Kidney (tissue), 14 donors: ENCODE measurements around the gene IL1RAPL1. TPM values are rescaled to one million over a fixed set of nuclear protein-coding genes. Genes with fewer than 3 reads are reported as not detected.

Experiments used
- DNase-seq, 5 donors: peaks; one replicate each; pipeline ENCODE4 v3.0.0-alpha.2; 2013 to 2020
- FAIRE-seq: peaks from 2 replicates; lab custom pipeline; 2012; peaks lifted over from hg19 to GRCh38; lab: Jason Lieb, UNC
- H3K27ac ChIP-seq, 2 donors: one replicate each; pipeline ENCODE4 v1.7.0; 2013; ENCODE audit warnings: low read depth in 2 of 2, low read length in 2 of 2, inconsistent platforms in 1 of 2
- H3K27me3 ChIP-seq: one replicate; pipeline ENCODE4 v1.7.1; 2013; ENCODE audit warnings: low read length, inconsistent platforms; ENCODE audit not compliant: control insufficient read depth, insufficient read depth
- H3K36me3 ChIP-seq, 3 donors: one replicate each; pipeline versions ENCODE4 v1.7.0 to v1.7.1; 2013; ENCODE audit warnings: low read length in 3 of 3, control low read depth in 1 of 3, inconsistent platforms in 1 of 3; ENCODE audit not compliant: insufficient read depth in 3 of 3, control insufficient read depth in 2 of 3
- H3K4me1 ChIP-seq, 3 donors: one replicate each; pipeline versions ENCODE4 v1.7.0 to v1.7.1; 2013; ENCODE audit warnings: low read length in 3 of 3, inconsistent platforms in 1 of 3, low read depth in 1 of 3; ENCODE audit not compliant: control insufficient read depth in 2 of 3, insufficient read depth in 2 of 3
- H3K4me3 ChIP-seq, 3 donors: one replicate each; pipeline versions ENCODE4 v1.7.0 to v1.8.1; 2013; ENCODE audit warnings: low read length in 3 of 3, control low read depth in 1 of 3, inconsistent platforms in 1 of 3
- H3K9ac ChIP-seq, 3 donors: one replicate each; pipeline versions ENCODE4 v1.7.0 to v1.7.1; 2013; ENCODE audit warnings: low read length in 3 of 3, control low read depth in 1 of 3, inconsistent platforms in 1 of 3
- H3K9me3 ChIP-seq, 3 donors: one replicate each; pipeline versions ENCODE4 v1.7.0 to v1.7.1; 2013; ENCODE audit warnings: low read length in 3 of 3, control low read depth in 1 of 3, inconsistent platforms in 1 of 3; ENCODE audit not compliant: control insufficient read depth in 2 of 3, insufficient read depth in 1 of 3
- intact Hi-C: fragments of 100-400 bp; cut with DNase I; formaldehyde crosslinking; loops from one replicate; pipeline ENCODE4 v1.11.1; 2022
- polyA plus RNA-seq: library from polyadenylated mRNA; stranded (reverse); fragments of 350-450 nt; fragmentation: Illumina TruSeq; extraction: RNeasy Lipid Tissue Mini Kit (QIAGEN cat#74804); gene quantifications from one replicate; pipeline ENCODE4 v1.2.3, GENCODE V29; 2014; ENCODE audit warnings: low read depth, low replicate concordance; ENCODE audit not compliant: insufficient read depth
- total RNA-seq: library from RNA; stranded (reverse); fragmentation: NEBNext Ultra II Directional; extraction: Animal tissue kit (Norgen Biotek cat#: 25700); gene quantifications from one replicate; pipeline ENCODE4 v1.2.1, GENCODE V29; 2021
- TF ChIP-seq, protein P1 (sequence below): IDR thresholded peaks from 3 replicates; pipeline ENCODE4 v1.5.1; 2012; ENCODE audit warnings: mild to moderate bottlenecking, moderate library complexity, borderline replicate concordance; ENCODE audit not compliant: insufficient read depth; ENCODE audit errors: extremely low read depth
- donor health status: control.
- donor health status: control.
- donor health status: control.
- donor health status: control.
- donor health status: control.
- donor health status: DM: yes; HTN: yes; CAD: no.
- donor health status: Normal renal cell carcinoma (clear cell type).

Gene IL1RAPL1
- total and polyA plus RNA-seq, 2 donors from 2014 or later = 0.19 TPM; not detected in 1

DNA sequence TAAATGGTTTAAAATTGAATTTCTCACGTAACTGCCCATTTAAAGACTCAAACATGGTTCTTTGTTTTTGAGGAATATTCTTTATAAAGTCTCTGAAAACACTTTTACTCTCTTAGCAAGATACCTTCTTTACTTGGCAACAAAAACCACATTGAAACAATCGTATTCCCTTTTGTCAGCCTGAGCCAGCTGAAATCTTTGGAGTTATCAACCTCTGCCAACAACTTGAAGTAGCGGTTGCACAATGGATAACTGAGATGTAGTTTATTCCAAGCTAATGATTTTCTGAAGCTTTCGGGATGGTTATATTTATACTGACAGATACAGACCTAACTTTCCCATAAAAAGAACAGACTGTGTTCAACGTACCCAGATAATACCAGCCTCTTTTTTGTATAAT, 561.3 kb downstream of the IL1RAPL1 start:
- no peaks in the 10 kb centered on the region for H3K36me3 ChIP-seq
- H3K4me3 ChIP-seq = no peak overlapping the region
- H3K9me3 ChIP-seq = no peaks in the 10 kb centered on the region
- H3K4me1 ChIP-seq = no peaks in the 10 kb centered on the region
- no peak overlapping the region for H3K27ac ChIP-seq
- H3K9ac ChIP-seq = no peak overlapping the region
- intact Hi-C loops = no loop called here
- no peaks in the 10 kb centered on the region for H3K27me3 ChIP-seq
- no peak for DNase-seq
- TF ChIP-seq, protein P1, sequence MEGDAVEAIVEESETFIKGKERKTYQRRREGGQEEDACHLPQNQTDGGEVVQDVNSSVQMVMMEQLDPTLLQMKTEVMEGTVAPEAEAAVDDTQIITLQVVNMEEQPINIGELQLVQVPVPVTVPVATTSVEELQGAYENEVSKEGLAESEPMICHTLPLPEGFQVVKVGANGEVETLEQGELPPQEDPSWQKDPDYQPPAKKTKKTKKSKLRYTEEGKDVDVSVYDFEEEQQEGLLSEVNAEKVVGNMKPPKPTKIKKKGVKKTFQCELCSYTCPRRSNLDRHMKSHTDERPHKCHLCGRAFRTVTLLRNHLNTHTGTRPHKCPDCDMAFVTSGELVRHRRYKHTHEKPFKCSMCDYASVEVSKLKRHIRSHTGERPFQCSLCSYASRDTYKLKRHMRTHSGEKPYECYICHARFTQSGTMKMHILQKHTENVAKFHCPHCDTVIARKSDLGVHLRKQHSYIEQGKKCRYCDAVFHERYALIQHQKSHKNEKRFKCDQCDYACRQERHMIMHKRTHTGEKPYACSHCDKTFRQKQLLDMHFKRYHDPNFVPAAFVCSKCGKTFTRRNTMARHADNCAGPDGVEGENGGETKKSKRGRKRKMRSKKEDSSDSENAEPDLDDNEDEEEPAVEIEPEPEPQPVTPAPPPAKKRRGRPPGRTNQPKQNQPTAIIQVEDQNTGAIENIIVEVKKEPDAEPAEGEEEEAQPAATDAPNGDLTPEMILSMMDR = no peak
- FAIRE-seq = no peak

DNA sequence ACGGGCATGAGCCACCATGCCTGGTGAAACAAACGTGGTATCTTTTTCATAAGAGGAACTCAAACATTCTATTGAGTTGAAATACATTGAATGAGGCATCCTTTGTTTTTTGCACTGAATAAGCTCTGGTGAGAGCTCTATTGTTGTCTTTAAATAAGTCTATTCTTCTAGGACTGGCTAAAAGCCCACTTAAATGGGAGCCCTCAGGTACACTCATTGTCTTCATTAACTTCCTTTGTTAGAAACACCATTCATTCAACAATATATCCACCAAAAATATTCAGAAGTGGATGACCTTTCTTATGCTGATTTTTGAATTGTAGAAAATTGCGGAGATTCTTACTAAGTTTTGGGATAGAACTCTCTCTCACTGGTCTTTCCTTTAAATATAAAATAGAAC, 568.0 kb downstream of the IL1RAPL1 start:
- FAIRE-seq (no peak), DNase-seq (no peak)
- TF ChIP-seq, protein P1 = no peak
- no peaks in the 10 kb centered on the region for H3K36me3 ChIP-seq
- no peak overlapping the region for H3K4me3 ChIP-seq
- no peak overlapping the region for H3K27ac ChIP-seq
- no peak overlapping the region for H3K9ac ChIP-seq
- no peaks in the 10 kb centered on the region for H3K9me3 ChIP-seq
- intact Hi-C loops = no loop called here
- no peaks in the 10 kb centered on the region for H3K4me1 ChIP-seq
- no peaks in the 10 kb centered on the region for H3K27me3 ChIP-seq

GRCh38 chrX:29172880-29173279, 585.6 kb downstream of the IL1RAPL1 start:
- Histone ChIP-seq H3K36me3 (no peaks in the 10 kb centered on the region), H3K4me1 (no peaks in the 10 kb centered on the region), H3K27ac (no peak overlapping the region), H3K4me3 (no peak overlapping the region), H3K9me3 (no peaks in the 10 kb centered on the region), H3K9ac (no peak overlapping the region), H3K27me3 (no peaks in the 10 kb centered on the region)
- TF ChIP-seq, protein P1 = no peak
- no peak for FAIRE-seq
- intact Hi-C loops = no loop called here
- DNase-seq = no peak

DNA sequence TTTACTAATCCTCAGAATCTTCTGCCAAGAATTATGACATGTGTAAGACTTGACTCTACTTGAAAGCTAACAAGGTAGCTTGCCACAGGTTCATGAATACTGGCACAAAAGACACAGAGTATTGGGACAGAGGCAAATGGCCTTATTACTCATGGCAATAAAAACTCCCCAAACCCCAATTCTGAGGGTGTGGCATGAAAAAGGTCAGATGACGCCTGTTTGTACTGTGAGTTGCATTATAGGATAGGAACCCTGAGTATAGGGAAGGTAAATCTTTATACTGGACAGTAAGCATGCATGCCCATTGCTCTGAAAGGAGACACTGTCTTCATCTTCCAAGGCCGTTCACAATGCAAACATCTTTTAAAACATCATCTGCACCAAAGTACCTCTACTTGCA, 600.0 kb downstream of the IL1RAPL1 start:
- TF ChIP-seq, protein P1 = no peak
- no peak overlapping the region for H3K9ac ChIP-seq
- no peaks in the 10 kb centered on the region for H3K4me1 ChIP-seq
- H3K27ac ChIP-seq = no peak overlapping the region
- H3K36me3 ChIP-seq = no peaks in the 10 kb centered on the region
- H3K27me3 ChIP-seq = no peaks in the 10 kb centered on the region
- no peaks in the 10 kb centered on the region for H3K9me3 ChIP-seq
- intact Hi-C loops = no loop called here
- DNase-seq = no peak
- H3K4me3 ChIP-seq = no peak overlapping the region
- no peak for FAIRE-seq
